Lower lobe of right lung (tissue), 2 donors: ENCODE measurements around the gene DSG2. TPM values are rescaled to one million over a fixed set of nuclear protein-coding genes. Genes with fewer than 3 reads are reported as not detected.

Source experiments
- ATAC-seq, 2 donors: fragments of 200-7000 bp; cut with Tn5 transposase; one replicate each; pipeline ENCODE4 v1.9.1; 2020 to 2022; ENCODE audit warnings: mild to moderate bottlenecking in 2 of 2, moderate library complexity in 2 of 2
- DNase-seq: peaks from one replicate; pipeline ENCODE4 v3.0.0-alpha.2; 2020
- H3K27ac ChIP-seq: fragments of 200-600 bp; one replicate; pipeline ENCODE4 v1.8.0; 2022
- H3K27me3 ChIP-seq: fragments of 200-600 bp; one replicate; pipeline ENCODE4 v1.8.0; 2022; ENCODE audit warnings: low read depth
- H3K36me3 ChIP-seq: fragments of 200-600 bp; one replicate; pipeline ENCODE4 v1.8.0; 2022; ENCODE audit warnings: mild to moderate bottlenecking
- H3K4me1 ChIP-seq: fragments of 200-600 bp; one replicate; pipeline ENCODE4 v1.8.0; 2022
- H3K4me3 ChIP-seq: fragments of 200-600 bp; one replicate; pipeline ENCODE4 v1.8.0; 2022; ENCODE audit warnings: mild to moderate bottlenecking
- H3K9me3 ChIP-seq: fragments of 200-600 bp; one replicate; pipeline ENCODE4 v1.8.0; 2022
- intact Hi-C: fragments of 100-400 bp; cut with DNase I; formaldehyde crosslinking; loops from one replicate; pipeline ENCODE4 v1.11.0; 2022
- total RNA-seq: library from RNA; stranded (reverse); fragmentation: NEBNext Ultra II Directional; extraction: Animal tissue kit (Norgen Biotek cat#: 25700); gene quantifications from one replicate; pipeline ENCODE4 v1.2.1, GENCODE V29; 2021
- TF ChIP-seq, protein P1 (sequence below): fragments of 200-600 bp; IDR thresholded peaks from one replicate; pipeline ENCODE4 v1.8.0; 2022; ENCODE audit warnings: antibody characterized with exemption, mild to moderate bottlenecking
- donor health status: DM: no; HTN: yes; CAD: no; lungs with severe emphysema.

DSG2 gene
- total RNA-seq, 1 donor from 2014 or later: 27.6 TPM

DNA sequence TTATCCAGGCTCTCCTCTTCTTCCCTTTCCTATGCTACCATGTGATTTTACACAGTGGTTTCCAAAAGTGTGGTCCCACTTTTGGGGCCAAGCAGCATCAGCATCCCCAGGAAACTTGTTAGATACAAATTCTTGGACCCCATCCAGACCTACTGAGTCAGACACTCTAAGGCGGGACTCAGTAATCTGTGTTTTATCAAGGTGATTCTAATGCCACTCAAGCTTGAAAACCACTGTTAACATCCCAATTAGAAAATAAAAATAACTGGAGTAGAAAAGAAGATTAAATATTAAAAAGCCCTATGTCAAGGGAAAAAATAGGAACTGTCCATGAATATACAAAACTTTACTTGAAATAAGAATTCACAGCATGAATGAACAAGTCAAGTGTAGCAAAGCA is 10.8 kb downstream of the DSG2 start:
- DNase-seq (no peak), ATAC-seq (no peak)
- Histone ChIP-seq H3K36me3 (no peaks in the 10 kb centered on the region), H3K27ac (no peak overlapping the region), H3K4me1 (no peaks in the 10 kb centered on the region), H3K27me3 (no peaks in the 10 kb centered on the region), H3K9me3 (no peaks in the 10 kb centered on the region), H3K4me3 (no peak overlapping the region)
- intact Hi-C loops: no loop called here
- TF ChIP-seq, protein P1, sequence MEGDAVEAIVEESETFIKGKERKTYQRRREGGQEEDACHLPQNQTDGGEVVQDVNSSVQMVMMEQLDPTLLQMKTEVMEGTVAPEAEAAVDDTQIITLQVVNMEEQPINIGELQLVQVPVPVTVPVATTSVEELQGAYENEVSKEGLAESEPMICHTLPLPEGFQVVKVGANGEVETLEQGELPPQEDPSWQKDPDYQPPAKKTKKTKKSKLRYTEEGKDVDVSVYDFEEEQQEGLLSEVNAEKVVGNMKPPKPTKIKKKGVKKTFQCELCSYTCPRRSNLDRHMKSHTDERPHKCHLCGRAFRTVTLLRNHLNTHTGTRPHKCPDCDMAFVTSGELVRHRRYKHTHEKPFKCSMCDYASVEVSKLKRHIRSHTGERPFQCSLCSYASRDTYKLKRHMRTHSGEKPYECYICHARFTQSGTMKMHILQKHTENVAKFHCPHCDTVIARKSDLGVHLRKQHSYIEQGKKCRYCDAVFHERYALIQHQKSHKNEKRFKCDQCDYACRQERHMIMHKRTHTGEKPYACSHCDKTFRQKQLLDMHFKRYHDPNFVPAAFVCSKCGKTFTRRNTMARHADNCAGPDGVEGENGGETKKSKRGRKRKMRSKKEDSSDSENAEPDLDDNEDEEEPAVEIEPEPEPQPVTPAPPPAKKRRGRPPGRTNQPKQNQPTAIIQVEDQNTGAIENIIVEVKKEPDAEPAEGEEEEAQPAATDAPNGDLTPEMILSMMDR: no peak

DNA sequence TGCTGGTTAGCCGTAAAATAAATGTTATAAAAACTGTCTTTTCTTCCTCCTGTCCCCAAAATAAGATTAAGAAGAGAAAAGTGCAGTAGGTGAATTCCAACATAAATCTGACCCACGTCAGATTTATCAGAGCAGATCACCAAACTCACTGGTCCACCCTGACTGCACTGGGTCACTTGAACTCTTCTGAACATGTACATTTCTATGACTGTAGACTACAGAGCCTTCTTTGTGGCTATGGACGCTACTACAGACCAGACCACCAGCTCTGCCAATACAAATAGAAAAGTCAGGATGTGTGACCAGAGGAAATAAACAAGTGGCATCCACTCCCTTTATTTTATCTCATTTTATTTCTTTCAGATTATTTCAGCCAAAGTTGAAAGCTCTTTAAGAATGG is 11.6 kb downstream of the DSG2 start:
- intact Hi-C loops: no loop called here
- no peaks in the 10 kb centered on the region for H3K36me3 ChIP-seq
- no peak overlapping the region for H3K4me3 ChIP-seq
- DNase-seq (no peak), ATAC-seq (no peak)
- H3K27ac ChIP-seq: no peak overlapping the region
- no peaks in the 10 kb centered on the region for H3K27me3 ChIP-seq
- no peaks in the 10 kb centered on the region for H3K4me1 ChIP-seq
- no peaks in the 10 kb centered on the region for H3K9me3 ChIP-seq
- TF ChIP-seq, protein P1: no peak

DNA sequence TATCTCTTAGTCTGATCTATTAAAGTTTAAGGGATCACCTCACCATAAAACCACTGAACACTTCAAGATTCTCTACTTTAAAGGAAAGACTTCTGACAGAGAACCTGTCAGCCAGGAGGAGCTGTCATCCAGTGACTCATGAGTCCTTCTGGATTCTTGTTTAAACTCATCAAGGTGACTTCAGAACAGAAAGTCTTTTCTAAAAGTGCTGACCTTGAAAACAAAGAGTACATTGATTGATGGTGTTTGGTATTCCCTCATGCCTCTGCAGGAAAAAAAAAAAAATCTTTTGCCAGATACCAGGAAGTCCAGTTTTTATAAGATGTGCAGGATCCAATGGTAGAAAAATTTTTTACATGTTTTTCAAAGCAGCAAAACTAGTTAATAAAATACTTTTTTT is 12.3 kb downstream of the DSG2 start:
- Histone ChIP-seq H3K9me3 (no peaks in the 10 kb centered on the region), H3K4me3 (no peak overlapping the region), H3K4me1 (no peaks in the 10 kb centered on the region), H3K27me3 (no peaks in the 10 kb centered on the region), H3K36me3 (no peaks in the 10 kb centered on the region), H3K27ac (no peak overlapping the region)
- intact Hi-C loops: no loop called here
- ATAC-seq (no peak), DNase-seq (no peak)
- TF ChIP-seq, protein P1: no peak

DNA sequence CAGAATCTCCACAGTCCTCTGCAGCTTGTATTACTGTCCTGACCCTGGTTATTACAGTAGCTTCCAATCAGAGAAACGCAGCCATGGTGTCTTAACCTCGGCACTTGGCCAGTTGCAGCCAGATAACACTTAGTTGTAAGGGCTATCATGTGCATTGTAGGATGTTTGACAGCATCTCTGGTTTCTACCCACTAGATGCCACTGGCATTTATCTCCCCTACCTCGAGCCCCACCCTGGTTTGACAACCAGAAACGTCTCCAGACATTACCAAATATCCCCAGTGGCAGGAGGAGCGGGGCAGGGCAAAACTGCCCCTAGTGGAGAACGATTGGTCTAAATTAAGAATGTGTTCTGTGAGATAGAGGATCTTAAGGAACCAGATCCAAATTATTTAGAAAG is 13.1 kb downstream of the DSG2 start:
- no peak for DNase-seq
- Histone ChIP-seq H3K36me3 (no peaks in the 10 kb centered on the region), H3K27ac (no peak overlapping the region), H3K27me3 (no peaks in the 10 kb centered on the region), H3K4me3 (no peak overlapping the region), H3K4me1 (no peaks in the 10 kb centered on the region), H3K9me3 (no peaks in the 10 kb centered on the region)
- ATAC-seq: no peak
- TF ChIP-seq, protein P1: no peak
- intact Hi-C loops: no loop called here

DNA sequence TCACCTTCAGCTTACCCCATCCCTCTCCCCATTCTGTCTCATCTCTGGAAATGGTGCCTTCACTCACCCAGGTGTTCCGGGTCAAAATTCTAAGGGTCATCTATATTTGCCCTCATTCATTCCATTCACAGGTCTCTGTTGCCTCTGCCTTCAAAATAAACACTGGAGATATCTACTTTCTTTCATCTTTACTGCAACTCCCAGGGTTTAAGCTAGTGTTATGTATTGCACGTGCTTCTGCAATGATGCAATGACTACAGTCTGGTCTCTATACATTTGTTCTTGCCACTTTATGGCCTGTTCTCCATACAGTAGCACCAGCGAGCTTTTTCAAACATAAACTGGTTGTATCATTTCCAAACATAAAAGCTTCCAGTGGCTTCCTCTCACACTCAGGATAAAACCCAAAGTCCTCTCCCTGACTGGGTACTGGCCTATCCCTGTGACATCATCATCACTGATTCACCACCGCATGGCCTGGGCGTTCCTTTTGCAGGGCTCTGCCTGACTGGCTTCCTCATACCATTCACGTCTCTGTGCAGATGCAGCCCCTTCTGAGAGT is 14.3 kb downstream of the DSG2 start:
- intact Hi-C loops: no loop called here
- Histone ChIP-seq H3K9me3 (no peaks in the 10 kb centered on the region), H3K36me3 (no peaks in the 10 kb centered on the region), H3K4me3 (no peak overlapping the region), H3K27me3 (no peaks in the 10 kb centered on the region), H3K4me1 (no peaks in the 10 kb centered on the region), H3K27ac (no peak overlapping the region)
- DNase-seq (no peak), ATAC-seq (peak in 1 of 2 donors; percentile 63)
- TF ChIP-seq, protein P1: no peak
